ENCODE measurements around the gene TIGD6.

GRCh38 chr5:150023136-150023535 lies 22.7 kb upstream of the TIGD6 start:
- TF ChIP-seq CTCF (IDR thresholded peaks at IDR 0.05) (no peak), POLR2A (IDR thresholded peaks at IDR 0.05) (no peak)
